NCI-H2107 treated with DMSO at 0.1 percent for 48 hours (cell line): ENCODE results near the gene TPRN.

ENCODE experiments used
- DNase-seq: peaks from one replicate; lab custom pipeline; 2025; ENCODE audit not compliant: unreplicated experiment; lab: John Stamatoyannopoulos, UW

Gene TPRN

GRCh38 chr9:137226338-137227053 lies 26.0 kb upstream of the TPRN start:
- no peak for DNase-seq

- no peak for DNase-seq
Observed at GRCh38 chr9:137225699-137226331, 25.3 kb upstream of the TPRN start.

GRCh38 chr9:137224830-137225694 lies 24.5 kb upstream of the TPRN start, which contains the start of gene CYSRT1:
CYSRT1 (plus strand) TSS chr9:137225174; CDS start chr9:137225622, 448 bp downstream.
- no peak for DNase-seq

GRCh38 chr9:137223078-137223970 lies 22.8 kb upstream of the TPRN start:
- peak; percentile 95 for DNase-seq

- no peak for DNase-seq
Observed at GRCh38 chr9:137222190-137223077, 21.9 kb upstream of the TPRN start, which contains the start of gene RNF208. RNF208 (minus strand) TSS chr9:137222240; CDS start chr9:137221212, 1,028 bp downstream.

GRCh38 chr9:137221506-137222111 lies 21.1 kb upstream of the TPRN start:
- no peak for DNase-seq

GRCh38 chr9:137221095-137221505 lies 20.6 kb upstream of the TPRN start:
- DNase-seq: no peak

- DNase-seq: no peak
Observed at GRCh38 chr9:137220317-137221094, 20.0 kb upstream of the TPRN start.

- DNase-seq: no peak
Observed at GRCh38 chr9:137219757-137220316, 19.3 kb upstream of the TPRN start.

- DNase-seq: no peak
Observed at GRCh38 chr9:137218754-137219271, 18.3 kb upstream of the TPRN start.

- no peak for DNase-seq
Observed at GRCh38 chr9:137218212-137218753, 17.7 kb upstream of the TPRN start.

GRCh38 chr9:137217276-137218211 lies 17.0 kb upstream of the TPRN start:
- DNase-seq: no peak

GRCh38 chr9:137216188-137216965 lies 15.8 kb upstream of the TPRN start:
- no peak for DNase-seq

- DNase-seq: no peak
Observed at GRCh38 chr9:137215196-137215986, 14.8 kb upstream of the TPRN start.

- no peak for DNase-seq
Observed at GRCh38 chr9:137214620-137215019, 14.1 kb upstream of the TPRN start.
